Activated T-cell treated with anti-CD3 and anti-CD28 coated beads for 48 hours (primary cell): ENCODE measurements around the gene OSMR.

Experiments
- DNase-seq: peaks from one replicate; pipeline ENCODE4 v3.0.0-alpha.2; 2020; ENCODE audit warnings: low read depth

Gene OSMR

GRCh38 chr5:38926121-38926520 is 80.3 kb downstream of the OSMR start:
- no peak for DNase-seq

GRCh38 chr5:38927470-38927869 is 81.7 kb downstream of the OSMR start:
- DNase-seq = no peak

GRCh38 chr5:38929838-38930237 is 84.0 kb downstream of the OSMR start:
- no peak for DNase-seq

GRCh38 chr5:38931731-38932130 is 85.9 kb downstream of the OSMR start:
- no peak for DNase-seq

- DNase-seq = no peak
Measured at GRCh38 chr5:38932854-38933408, 87.1 kb downstream of the OSMR start.

- DNase-seq = no peak
Measured at GRCh38 chr5:38935437-38935836, 89.6 kb downstream of the OSMR start.

GRCh38 chr5:38936269-38936668 is 90.5 kb downstream of the OSMR start:
- DNase-seq = no peak

GRCh38 chr5:38938424-38938823 is 92.6 kb downstream of the OSMR start:
- no peak for DNase-seq

- DNase-seq = no peak
Measured at GRCh38 chr5:38938973-38939372, 93.2 kb downstream of the OSMR start.

- no peak for DNase-seq
Measured at GRCh38 chr5:38940230-38940858, 94.5 kb downstream of the OSMR start.

- DNase-seq = no peak
Measured at GRCh38 chr5:38941912-38942311, 96.1 kb downstream of the OSMR start.

GRCh38 chr5:38944282-38944681 is 98.5 kb downstream of the OSMR start:
- no peak for DNase-seq

- DNase-seq = no peak
Measured at GRCh38 chr5:38948501-38948900, 102.7 kb downstream of the OSMR start.

GRCh38 chr5:38953426-38954012 is 107.7 kb downstream of the OSMR start:
- DNase-seq = no peak

GRCh38 chr5:38961691-38962090 is 115.9 kb downstream of the OSMR start:
- DNase-seq = no peak

GRCh38 chr5:38968665-38969064 is 122.9 kb downstream of the OSMR start:
- no peak for DNase-seq

- DNase-seq = no peak
Measured at GRCh38 chr5:38978036-38978435, 132.2 kb downstream of the OSMR start.

- DNase-seq = no peak
Measured at GRCh38 chr5:38979535-38979934, 133.7 kb downstream of the OSMR start.
